Measurements from ENCODE around the gene USP17L26.
"Not testable (repeated sequence)": the region's sequence is repeated elsewhere in the genome, so short reads cannot be mapped to it uniquely, and the experiment has no call there.

The USP17L26 gene

DNA sequence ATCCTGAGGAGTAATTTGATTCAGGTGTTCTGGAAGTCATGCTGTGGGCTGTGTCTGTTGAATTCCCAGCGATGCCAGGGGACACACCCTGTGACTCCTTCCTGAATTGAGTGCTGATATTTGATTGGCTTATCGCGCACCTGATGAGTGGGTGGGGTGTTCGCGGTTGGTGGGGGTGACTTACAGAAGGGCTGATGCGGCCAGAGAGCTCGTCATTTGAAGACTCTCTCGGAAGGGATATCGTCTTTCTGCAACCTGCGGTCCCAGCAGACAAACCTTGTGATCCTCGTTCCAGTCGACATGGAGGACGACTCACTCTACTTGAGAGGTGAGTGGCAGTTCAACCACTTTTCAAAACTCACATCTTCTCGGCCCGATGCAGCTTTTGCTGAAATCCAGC lies at the start of gene USP17L26:
Gene USP17L26 (plus strand): TSS at position 301 of the 400 bp plus-strand sequence. CDS start 0 bp downstream, at position 301.
- DNase-seq (ENCODE audit: low read depth in 2 of 2) = not testable (repeated sequence)

DNA sequence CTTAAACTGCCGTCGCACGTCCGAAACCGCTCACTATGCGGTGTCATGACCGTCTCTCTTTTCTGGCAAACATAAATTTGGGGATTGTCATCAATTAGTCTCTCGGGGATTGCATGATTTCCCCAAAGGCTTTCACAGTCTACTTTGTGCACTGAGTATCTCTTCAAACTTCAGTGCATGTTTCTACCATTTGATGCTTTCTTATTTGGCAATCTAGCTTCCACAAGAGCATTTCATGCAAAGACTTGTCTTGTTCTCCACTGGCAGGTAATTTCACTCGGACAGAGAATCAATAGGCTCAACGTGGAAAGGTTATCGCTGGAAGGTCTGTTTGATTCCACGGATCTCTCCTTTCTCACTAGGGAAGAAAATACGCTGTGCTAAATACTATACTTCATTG lies 10.3 kb upstream of the USP17L26 start:
- not testable (repeated sequence) for DNase-seq (ENCODE audit: low read depth in 2 of 2)

DNA sequence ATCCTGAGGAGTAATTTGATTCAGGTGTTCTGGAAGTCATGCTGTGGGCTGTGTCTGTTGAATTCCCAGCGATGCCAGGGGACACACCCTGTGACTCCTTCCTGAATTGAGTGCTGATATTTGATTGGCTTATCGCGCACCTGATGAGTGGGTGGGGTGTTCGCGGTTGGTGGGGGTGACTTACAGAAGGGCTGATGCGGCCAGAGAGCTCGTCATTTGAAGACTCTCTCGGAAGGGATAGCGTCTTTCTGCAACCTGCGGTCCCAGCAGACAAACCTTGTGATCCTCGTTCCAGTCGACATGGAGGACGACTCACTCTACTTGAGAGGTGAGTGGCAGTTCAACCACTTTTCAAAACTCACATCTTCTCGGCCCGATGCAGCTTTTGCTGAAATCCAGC lies 9.6 kb upstream of the USP17L26 start, which contains the start of gene USP17L24:
Gene USP17L24 (plus strand): TSS at position 301 of the 400 bp plus-strand sequence. CDS start 0 bp downstream, at position 301.
- DNase-seq (ENCODE audit: low read depth in 2 of 2) = not testable (repeated sequence)

- not testable (repeated sequence) for DNase-seq (ENCODE audit: low read depth in 2 of 2)
Observed at GRCh38 chr4:9329611-9330010, 4.8 kb upstream of the USP17L26 start, which contains the start of gene USP17L25. Gene USP17L25 (plus strand): TSS chr4:9329911. CDS start chr4:9329911, 0 bp downstream.

DNA sequence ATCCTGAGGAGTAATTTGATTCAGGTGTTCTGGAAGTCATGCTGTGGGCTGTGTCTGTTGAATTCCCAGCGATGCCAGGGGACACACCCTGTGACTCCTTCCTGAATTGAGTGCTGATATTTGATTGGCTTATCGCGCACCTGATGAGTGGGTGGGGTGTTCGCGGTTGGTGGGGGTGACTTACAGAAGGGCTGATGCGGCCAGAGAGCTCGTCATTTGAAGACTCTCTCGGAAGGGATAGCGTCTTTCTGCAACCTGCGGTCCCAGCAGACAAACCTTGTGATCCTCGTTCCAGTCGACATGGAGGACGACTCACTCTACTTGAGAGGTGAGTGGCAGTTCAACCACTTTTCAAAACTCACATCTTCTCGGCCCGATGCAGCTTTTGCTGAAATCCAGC lies 4.6 kb downstream of the USP17L26 start, which contains the start of gene USP17L5:
Gene USP17L5 (plus strand): TSS at position 301 of the 400 bp plus-strand sequence. CDS start 0 bp downstream, at position 301.
- not testable (repeated sequence) for DNase-seq (ENCODE audit: low read depth in 2 of 2)

DNA sequence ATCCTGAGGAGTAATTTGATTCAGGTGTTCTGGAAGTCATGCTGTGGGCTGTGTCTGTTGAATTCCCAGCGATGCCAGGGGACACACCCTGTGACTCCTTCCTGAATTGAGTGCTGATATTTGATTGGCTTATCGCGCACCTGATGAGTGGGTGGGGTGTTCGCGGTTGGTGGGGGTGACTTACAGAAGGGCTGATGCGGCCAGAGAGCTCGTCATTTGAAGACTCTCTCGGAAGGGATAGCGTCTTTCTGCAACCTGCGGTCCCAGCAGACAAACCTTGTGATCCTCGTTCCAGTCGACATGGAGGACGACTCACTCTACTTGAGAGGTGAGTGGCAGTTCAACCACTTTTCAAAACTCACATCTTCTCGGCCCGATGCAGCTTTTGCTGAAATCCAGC lies 9.4 kb downstream of the USP17L26 start, which contains the start of gene USP17L27:
Gene USP17L27 (plus strand): TSS at position 301 of the 400 bp plus-strand sequence. CDS start 0 bp downstream, at position 301.
- DNase-seq (ENCODE audit: low read depth in 2 of 2) = not testable (repeated sequence)

DNA sequence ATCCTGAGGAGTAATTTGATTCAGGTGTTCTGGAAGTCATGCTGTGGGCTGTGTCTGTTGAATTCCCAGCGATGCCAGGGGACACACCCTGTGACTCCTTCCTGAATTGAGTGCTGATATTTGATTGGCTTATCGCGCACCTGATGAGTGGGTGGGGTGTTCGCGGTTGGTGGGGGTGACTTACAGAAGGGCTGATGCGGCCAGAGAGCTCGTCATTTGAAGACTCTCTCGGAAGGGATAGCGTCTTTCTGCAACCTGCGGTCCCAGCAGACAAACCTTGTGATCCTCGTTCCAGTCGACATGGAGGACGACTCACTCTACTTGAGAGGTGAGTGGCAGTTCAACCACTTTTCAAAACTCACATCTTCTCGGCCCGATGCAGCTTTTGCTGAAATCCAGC lies 14.1 kb downstream of the USP17L26 start, which contains the start of gene USP17L28:
Gene USP17L28 (plus strand): TSS at position 301 of the 400 bp plus-strand sequence. CDS start 0 bp downstream, at position 301.
- DNase-seq (ENCODE audit: low read depth in 2 of 2) = not testable (repeated sequence)

- DNase-seq (ENCODE audit: low read depth in 2 of 2) = not testable (repeated sequence)
Observed at GRCh38 chr4:9350866-9351265, 16.4 kb downstream of the USP17L26 start.

DNA sequence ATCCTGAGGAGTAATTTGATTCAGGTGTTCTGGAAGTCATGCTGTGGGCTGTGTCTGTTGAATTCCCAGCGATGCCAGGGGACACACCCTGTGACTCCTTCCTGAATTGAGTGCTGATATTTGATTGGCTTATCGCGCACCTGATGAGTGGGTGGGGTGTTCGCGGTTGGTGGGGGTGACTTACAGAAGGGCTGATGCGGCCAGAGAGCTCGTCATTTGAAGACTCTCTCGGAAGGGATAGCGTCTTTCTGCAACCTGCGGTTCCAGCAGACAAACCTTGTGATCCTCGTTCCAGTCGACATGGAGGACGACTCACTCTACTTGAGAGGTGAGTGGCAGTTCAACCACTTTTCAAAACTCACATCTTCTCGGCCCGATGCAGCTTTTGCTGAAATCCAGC lies 18.9 kb downstream of the USP17L26 start, which contains the start of gene USP17L29:
Gene USP17L29 (plus strand): TSS at position 301 of the 400 bp plus-strand sequence. CDS start 0 bp downstream, at position 301.
- not testable (repeated sequence) for DNase-seq (ENCODE audit: low read depth in 2 of 2)

GRCh38 chr4:9362829-9363228 lies 28.4 kb downstream of the USP17L26 start, which contains the start of gene USP17L30:
Gene USP17L30 (plus strand): TSS chr4:9363129. CDS start chr4:9363129, 0 bp downstream.
- not testable (repeated sequence) for DNase-seq (ENCODE audit: low read depth in 2 of 2)

DNA sequence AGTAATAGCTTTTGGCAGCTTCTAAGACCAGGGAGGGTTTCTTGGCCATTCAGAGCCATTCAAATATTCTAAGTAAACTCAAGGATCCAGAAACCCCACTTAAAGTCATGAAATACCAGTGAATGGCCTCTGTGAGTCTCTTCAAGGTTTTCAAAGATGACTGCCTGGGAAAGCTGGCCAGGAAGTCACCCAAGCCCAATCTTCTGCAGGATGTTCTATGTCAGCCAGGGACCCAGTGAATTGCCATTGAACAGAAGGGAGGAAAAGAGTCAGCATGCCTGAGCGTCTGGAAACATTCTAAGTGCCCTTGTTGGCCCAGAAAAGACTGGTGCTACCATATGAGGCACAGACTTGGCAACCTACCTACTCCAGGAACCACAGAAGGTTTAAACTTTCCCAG lies 45.4 kb downstream of the USP17L26 start:
- DNase-seq (ENCODE audit: low read depth in 2 of 2) = not testable (repeated sequence)

DNA sequence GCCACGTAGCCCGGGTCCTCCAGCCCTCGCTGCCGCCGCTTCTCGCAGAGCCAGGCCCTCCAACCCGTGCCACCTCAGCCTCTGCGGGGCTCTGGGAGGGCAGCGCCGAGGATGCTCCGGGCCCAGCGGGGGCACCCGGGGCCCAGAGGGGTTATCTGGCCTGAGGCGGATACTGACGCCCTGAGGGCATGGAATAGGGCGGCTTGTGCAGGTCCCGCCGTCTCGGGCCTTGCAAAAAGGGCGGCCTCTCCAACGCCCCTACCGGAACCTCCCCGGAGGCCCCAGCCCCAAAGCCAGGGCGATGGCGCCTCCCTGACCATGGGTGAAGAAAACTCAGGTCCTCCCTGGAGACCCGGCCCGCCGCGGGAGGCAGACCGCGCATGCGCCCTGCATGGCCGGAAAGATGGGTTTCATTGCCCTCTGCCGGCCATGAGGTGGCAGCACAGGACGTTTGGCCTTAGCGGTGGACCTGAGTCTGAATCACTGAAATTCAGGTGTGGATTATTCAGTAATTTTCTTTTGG lies 46.6 kb downstream of the USP17L26 start:
- DNase-seq (ENCODE audit: low read depth in 2 of 2) = peak; percentile 22 to 46

DNA sequence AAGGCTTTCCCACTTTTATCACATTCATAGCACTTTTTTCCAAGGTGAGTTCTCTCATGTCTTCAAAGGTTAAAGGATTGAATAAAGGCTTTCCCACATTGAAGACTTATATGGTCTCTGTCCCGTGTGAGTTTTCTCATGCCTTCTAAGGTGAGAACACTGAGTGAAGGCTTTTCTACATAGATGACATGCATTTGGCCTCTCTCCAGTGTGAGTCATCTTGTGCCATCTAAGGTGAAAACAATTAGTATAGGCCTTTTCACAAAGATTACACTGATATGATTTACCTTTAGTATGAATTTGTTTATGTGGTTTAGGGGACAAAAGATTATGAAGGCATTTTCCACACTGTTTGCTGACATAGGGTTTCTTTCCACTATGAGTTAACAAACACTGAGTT lies 49.7 kb downstream of the USP17L26 start:
- DNase-seq (ENCODE audit: low read depth in 2 of 2) = no peak
